HCT116 (cell line): ENCODE results near the gene TUBA3E. TPM values are rescaled to one million over a fixed set of nuclear protein-coding genes. Genes with fewer than 3 reads are reported as not detected.
"Not testable (repeated sequence)": the region's sequence is repeated elsewhere in the genome, so short reads cannot be mapped to it uniquely, and the experiment has no call there.

Experiments
- ATAC-seq: fragments of 200-7000 bp; cut with Tn5 transposase; 2 replicates; pipeline ENCODE4 v1.9.1; 2020; ENCODE audit warnings: mild to moderate bottlenecking, moderate library complexity
- BruUV-seq: library from RNA; stranded (reverse); fragments of 400-500 nt; replicated peaks from 2 replicates; lab custom pipeline; 2021; lab: Mats Ljungman, UMichigan
- CTCF ChIA-PET: fragments of 300-600 bp; sonication (Branson Sonifier 250); formaldehyde crosslinking; loops from one replicate; lab custom pipeline; 2021; ENCODE audit warnings: antibody characterized with exemption; lab: Charles Lee
- POLR2A ChIA-PET: fragments of 300-600, 350-600 bp; sonication (Branson Sonifier 250); formaldehyde crosslinking; loops from one replicate; lab custom pipeline; 2021; ENCODE audit warnings: antibody characterized with exemption; lab: Charles Lee
- RAD21 ChIA-PET, 2 experiments: fragments of 300-600 bp; sonication (Branson Sonifier 250); formaldehyde crosslinking; loops; one replicate each; lab custom pipeline; 2023; ENCODE audit warnings: low total read pairs in 2 of 2; ENCODE audit not compliant: uncharacterized antibody in 2 of 2, unreplicated experiment in 2 of 2, low non-redundant PET in 1 of 2; lab: Charles Lee
- DNase-seq: peaks from one replicate; pipeline ENCODE4 v3.0.0-alpha.2; 2010; ENCODE audit warnings: low read depth, low spot score
- H2AFZ ChIP-seq: fragments of 200-600 bp; shearing (Covaris generic), sonication (generic); 2 replicates; pipeline ENCODE4 v1.6.1; 2017; ENCODE audit warnings: low read depth, mixed run types, mixed read lengths, antibody characterized with exemption, low read length; ENCODE audit not compliant: poor library complexity, severe bottlenecking
- H3K27ac ChIP-seq: 2 replicates; pipeline ENCODE4 v1.5.1; 2012; ENCODE audit warnings: low read depth, low read length
- H3K27me3 ChIP-seq: fragments of 200-600 bp; sonication (generic); 2 replicates; pipeline ENCODE4 v1.6.1; 2016; ENCODE audit warnings: mixed run types, low read length, mixed read lengths; ENCODE audit not compliant: insufficient read depth
- H3K36me3 ChIP-seq, 2 experiments: fragments of 200-500 bp in 1 of 2; fragments of 200-600 bp in 1 of 2; sonication (Bioruptor generic) in 1 of 2; sonication (generic) in 1 of 2; 2 replicates each; pipeline versions ENCODE4 v1.5.1 to v1.6.1; 2014 to 2016; ENCODE audit warnings: low read length in 2 of 2, inconsistent platforms in 1 of 2, mixed read lengths in 1 of 2, mixed run types in 1 of 2; ENCODE audit not compliant: insufficient read depth in 2 of 2, control insufficient read depth in 1 of 2
- H3K4me1 ChIP-seq, 2 experiments: fragments of 200-600 bp in 1 of 2; sonication (generic) in 1 of 2; 2 replicates each; pipeline versions ENCODE4 v1.5.1 to v1.6.1; 2012 to 2017; ENCODE audit warnings: low read length in 2 of 2, inconsistent platforms in 1 of 2, mild to moderate bottlenecking in 1 of 2, mixed read lengths in 1 of 2, mixed run types in 1 of 2, moderate library complexity in 1 of 2; ENCODE audit not compliant: insufficient read depth in 2 of 2, control insufficient read depth in 1 of 2
- H3K4me2 ChIP-seq: fragments of 200-600 bp; sonication (generic); 2 replicates; pipeline ENCODE4 v1.6.1; 2017; ENCODE audit warnings: mixed run types, low read length, mixed read lengths
- H3K4me3 ChIP-seq, 2 experiments: fragments of 200-600 bp in 1 of 2; sonication (generic) in 1 of 2; replicated peaks in 1 of 2; 2 replicates each; pipeline ENCODE4 v1.5.1; 2011 to 2016; ENCODE audit warnings: low read length in 2 of 2, control low read depth in 1 of 2, low read depth in 1 of 2, mild to moderate bottlenecking in 1 of 2, mixed read lengths in 1 of 2, mixed run types in 1 of 2
- H3K79me2 ChIP-seq: fragments of 200-600 bp; sonication (generic); 2 replicates; pipeline ENCODE4 v1.6.1; 2017; ENCODE audit warnings: mild to moderate bottlenecking, mixed run types, low read length, moderate library complexity, mixed read lengths; ENCODE audit not compliant: insufficient read depth
- H3K9ac ChIP-seq: fragments of 200-600 bp; sonication (generic); 2 replicates; pipeline ENCODE4 v1.6.1; 2016; ENCODE audit warnings: low read length, mixed read lengths
- H3K9me2 ChIP-seq: fragments of 200-600 bp; sonication (generic), shearing (Covaris generic); 2 replicates; pipeline ENCODE4 v1.6.1; 2017; ENCODE audit warnings: mixed run types, mild to moderate bottlenecking, moderate library complexity; ENCODE audit not compliant: insufficient read depth
- H3K9me3 ChIP-seq, 2 experiments: fragments of 200-500 bp in 1 of 2; fragments of 200-600 bp in 1 of 2; sonication (Bioruptor generic) in 1 of 2; sonication (generic) in 1 of 2; 2 replicates each; pipeline ENCODE4 v1.6.1; 2014 to 2017; ENCODE audit warnings: low read length in 2 of 2, mixed read lengths in 2 of 2, inconsistent platforms in 1 of 2, low read depth in 1 of 2, mild to moderate bottlenecking in 1 of 2, mixed run types in 1 of 2, moderate library complexity in 1 of 2; ENCODE audit not compliant: control insufficient read depth in 1 of 2, insufficient read depth in 1 of 2
- H4K20me1 ChIP-seq: fragments of 200-600 bp; sonication (generic), shearing (Covaris generic); 2 replicates; pipeline ENCODE4 v1.6.1; 2017; ENCODE audit warnings: mixed run types, mild to moderate bottlenecking, moderate library complexity; ENCODE audit not compliant: insufficient read depth
- CEBPB ChIP-seq: IDR thresholded peaks from 2 replicates; pipeline ENCODE4 v1.6.1; 2012; ENCODE audit warnings: low read depth
- EGR1 ChIP-seq: IDR thresholded peaks from 2 replicates; pipeline ENCODE4 v1.6.1; 2012; ENCODE audit warnings: low read depth
- EZH2 ChIP-seq: fragments of 200-600 bp; sonication (generic); IDR thresholded peaks from 2 replicates; pipeline ENCODE4 v1.6.1; 2017; ENCODE audit warnings: antibody characterized with exemption, mixed run types
- EZH2phosphoT487 ChIP-seq: fragments of 200-600 bp; IDR thresholded peaks from 2 replicates; pipeline ENCODE4 v1.6.1; 2018; ENCODE audit warnings: antibody characterized with exemption, borderline replicate concordance
- FOSL1 ChIP-seq: IDR thresholded peaks from 2 replicates; pipeline ENCODE4 v1.6.1; 2012; ENCODE audit warnings: low read depth
- POLR2A ChIP-seq: IDR thresholded peaks from 2 replicates; pipeline ENCODE4 v1.7.0; 2011; ENCODE audit warnings: borderline replicate concordance; ENCODE audit not compliant: insufficient read depth, insufficient read length; ENCODE audit errors: extremely low read depth
- POLR2AphosphoS5 ChIP-seq: IDR thresholded peaks from 2 replicates; pipeline ENCODE4 v1.6.1; 2011; ENCODE audit warnings: mild to moderate bottlenecking, low read depth, low read length, moderate library complexity
- SRF ChIP-seq: IDR thresholded peaks from 2 replicates; pipeline ENCODE4 v1.6.1; 2012; ENCODE audit warnings: low read depth
- TCF7L2 ChIP-seq: IDR thresholded peaks from 2 replicates; pipeline ENCODE4 v1.7.0; 2011; ENCODE audit warnings: borderline replicate concordance, inconsistent platforms; ENCODE audit not compliant: insufficient read depth, insufficient read length; ENCODE audit errors: extremely low read depth
- ZBTB33 ChIP-seq: IDR thresholded peaks from 2 replicates; pipeline ENCODE4 v1.6.1; 2011; ENCODE audit warnings: mild to moderate bottlenecking, low read length, moderate library complexity; ENCODE audit not compliant: insufficient replicate concordance; ENCODE audit errors: extremely low read depth
- ZFX ChIP-seq: fragments of 450-650 bp; IDR thresholded peaks from 2 replicates; pipeline ENCODE4 v1.6.1; 2017
- intact Hi-C: fragments of 100-400 bp; cut with micrococcal nuclease; formaldehyde crosslinking; loops from 2 replicates; pipeline ENCODE4 v1.10.0; 2022
- total RNA-seq: library from RNA; stranded (reverse); gene quantifications from one replicate; pipeline ENCODE4 v1.2.1, GENCODE V29; 2021; ENCODE audit not compliant: unreplicated experiment
- TF ChIP-seq, protein P1 (sequence below): IDR thresholded peaks from 2 replicates; pipeline ENCODE4 v1.6.1; 2012
- TF ChIP-seq, protein P2 (sequence below): IDR thresholded peaks from 2 replicates; pipeline ENCODE4 v1.6.1; 2012
- TF ChIP-seq, protein P3 (sequence below): IDR thresholded peaks from 2 replicates; pipeline ENCODE4 v1.6.1; 2012; ENCODE audit warnings: low read depth

Gene TUBA3E
- total RNA-seq, 1 experiment from 2014 or later = not detected

GRCh38 chr2:130158631-130159030 is 39.6 kb downstream of the TUBA3E start:
- H3K4me3 ChIP-seq = no peak overlapping the region
- H3K9ac ChIP-seq = no peak overlapping the region
- TF ChIP-seq TCF7L2 = no peak
- TF ChIP-seq ZBTB33 = no peak
- no peak for TF ChIP-seq SRF
- TF ChIP-seq CEBPB = no peak
- TF ChIP-seq, protein P1, sequence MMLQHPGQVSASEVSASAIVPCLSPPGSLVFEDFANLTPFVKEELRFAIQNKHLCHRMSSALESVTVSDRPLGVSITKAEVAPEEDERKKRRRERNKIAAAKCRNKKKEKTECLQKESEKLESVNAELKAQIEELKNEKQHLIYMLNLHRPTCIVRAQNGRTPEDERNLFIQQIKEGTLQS = no peak
- no peak for TF ChIP-seq POLR2AphosphoS5
- TF ChIP-seq, protein P2, sequence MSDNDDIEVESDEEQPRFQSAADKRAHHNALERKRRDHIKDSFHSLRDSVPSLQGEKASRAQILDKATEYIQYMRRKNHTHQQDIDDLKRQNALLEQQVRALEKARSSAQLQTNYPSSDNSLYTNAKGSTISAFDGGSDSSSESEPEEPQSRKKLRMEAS = no peak
- TF ChIP-seq ZFX = no peak
- no peak for TF ChIP-seq POLR2A
- no peak for TF ChIP-seq FOSL1
- no peak for TF ChIP-seq EZH2phosphoT487
- TF ChIP-seq, protein P3, sequence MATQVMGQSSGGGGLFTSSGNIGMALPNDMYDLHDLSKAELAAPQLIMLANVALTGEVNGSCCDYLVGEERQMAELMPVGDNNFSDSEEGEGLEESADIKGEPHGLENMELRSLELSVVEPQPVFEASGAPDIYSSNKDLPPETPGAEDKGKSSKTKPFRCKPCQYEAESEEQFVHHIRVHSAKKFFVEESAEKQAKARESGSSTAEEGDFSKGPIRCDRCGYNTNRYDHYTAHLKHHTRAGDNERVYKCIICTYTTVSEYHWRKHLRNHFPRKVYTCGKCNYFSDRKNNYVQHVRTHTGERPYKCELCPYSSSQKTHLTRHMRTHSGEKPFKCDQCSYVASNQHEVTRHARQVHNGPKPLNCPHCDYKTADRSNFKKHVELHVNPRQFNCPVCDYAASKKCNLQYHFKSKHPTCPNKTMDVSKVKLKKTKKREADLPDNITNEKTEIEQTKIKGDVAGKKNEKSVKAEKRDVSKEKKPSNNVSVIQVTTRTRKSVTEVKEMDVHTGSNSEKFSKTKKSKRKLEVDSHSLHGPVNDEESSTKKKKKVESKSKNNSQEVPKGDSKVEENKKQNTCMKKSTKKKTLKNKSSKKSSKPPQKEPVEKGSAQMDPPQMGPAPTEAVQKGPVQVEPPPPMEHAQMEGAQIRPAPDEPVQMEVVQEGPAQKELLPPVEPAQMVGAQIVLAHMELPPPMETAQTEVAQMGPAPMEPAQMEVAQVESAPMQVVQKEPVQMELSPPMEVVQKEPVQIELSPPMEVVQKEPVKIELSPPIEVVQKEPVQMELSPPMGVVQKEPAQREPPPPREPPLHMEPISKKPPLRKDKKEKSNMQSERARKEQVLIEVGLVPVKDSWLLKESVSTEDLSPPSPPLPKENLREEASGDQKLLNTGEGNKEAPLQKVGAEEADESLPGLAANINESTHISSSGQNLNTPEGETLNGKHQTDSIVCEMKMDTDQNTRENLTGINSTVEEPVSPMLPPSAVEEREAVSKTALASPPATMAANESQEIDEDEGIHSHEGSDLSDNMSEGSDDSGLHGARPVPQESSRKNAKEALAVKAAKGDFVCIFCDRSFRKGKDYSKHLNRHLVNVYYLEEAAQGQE = no peak
- TF ChIP-seq EGR1 = no peak
- no peak for TF ChIP-seq EZH2
- DNase-seq (no peak), ATAC-seq (no peak)
- H3K36me3 ChIP-seq = no peaks in the 10 kb centered on the region; a peak in 1 of 4 replicates
- ChIA-PET POLR2A (no interaction called here), CTCF (no interaction called here), RAD21 (no interaction called here)
- H3K79me2 ChIP-seq = no peaks in the 10 kb centered on the region
- H3K9me3 ChIP-seq = no peaks in the 10 kb centered on the region
- no peak overlapping the region for H3K27ac ChIP-seq
- intact Hi-C loops = no loop called here
- BruUV-seq = no TSS peak
- no peak overlapping the region for H2AFZ ChIP-seq
- no peak overlapping the region for H3K4me2 ChIP-seq
- H3K4me1 ChIP-seq = no peaks in the 10 kb centered on the region
- no peaks in the 10 kb centered on the region for H3K9me2 ChIP-seq
- H4K20me1 ChIP-seq = no peaks in the 10 kb centered on the region
- no peaks in the 10 kb centered on the region for H3K27me3 ChIP-seq

DNA sequence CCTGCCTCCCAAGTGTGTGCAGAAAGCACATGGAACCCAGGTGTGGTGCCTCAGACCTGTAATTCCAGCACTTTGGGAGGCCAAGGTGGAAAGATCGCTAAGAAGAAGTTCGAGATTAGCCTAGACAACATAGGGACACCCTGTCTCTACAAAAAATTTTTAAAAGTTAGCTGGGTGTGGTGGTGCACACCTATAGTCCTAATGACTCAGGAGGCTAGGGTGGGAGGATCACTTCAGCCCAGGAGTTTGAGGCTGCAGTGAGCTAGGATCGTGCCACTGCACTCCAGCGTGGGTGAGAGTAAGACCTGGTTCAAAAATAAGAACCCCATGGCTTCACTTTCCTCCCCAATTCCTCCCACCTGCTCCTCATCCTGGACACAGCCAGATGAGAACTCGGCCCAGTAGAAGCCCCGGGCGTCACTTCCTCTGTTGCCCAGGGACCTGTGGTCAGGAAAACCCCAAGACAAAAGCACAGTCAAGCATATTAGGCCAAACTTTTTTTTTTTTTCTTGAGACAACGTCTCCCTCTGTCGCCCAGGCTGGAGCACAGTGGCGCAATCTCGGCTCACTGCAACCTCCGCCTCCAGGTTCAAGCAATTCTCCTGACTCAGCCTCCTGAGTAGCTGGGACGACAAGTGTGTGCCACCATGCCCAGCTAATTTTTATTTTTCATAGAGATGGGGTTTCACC is 40.3 kb downstream of the TUBA3E start:
- H2AFZ ChIP-seq, H3K36me3 ChIP-seq, H3K27me3 ChIP-seq, H3K4me1 ChIP-seq, H3K9me2 ChIP-seq, H3K9ac ChIP-seq, ATAC-seq, H4K20me1 ChIP-seq, CTCF ChIA-PET, intact Hi-C loops, H3K4me2 ChIP-seq, DNase-seq, RAD21 ChIA-PET, POLR2A ChIA-PET, BruUV-seq, H3K9me3 ChIP-seq, H3K27ac ChIP-seq, H3K4me3 ChIP-seq, H3K79me2 ChIP-seq: not testable (repeated sequence)
